ENCODE measurements around the gene NOC3L. TPM values are rescaled to one million over a fixed set of nuclear protein-coding genes. Genes with fewer than 3 reads are reported as not detected.
"Not testable (repeated sequence)": the region's sequence is repeated elsewhere in the genome, so short reads cannot be mapped to it uniquely, and the experiment has no call there.

NOC3L gene
- polyA plus RNA-seq (2012; ENCODE audit: insufficient read depth, insufficient read length): 23.6 TPM

GRCh38 chr10:94362360-94363250 lies at the start of gene NOC3L:
Gene NOC3L, minus strand, starts transcription at chr10:94362939. Its CDS starts 101 bp downstream, at chr10:94362838.
- H3K4me3 ChIP-seq (ENCODE audit: low read length): peak within 1 kb of the TSS; percentile 76
- peak; percentile 92 for DNase-seq (ENCODE audit: low read depth, low spot score)

- no peak overlapping the region for H3K4me3 ChIP-seq (ENCODE audit: low read length)
- no peak for DNase-seq (ENCODE audit: low read depth, low spot score)
These were observed 49.7 kb upstream of the NOC3L start for GRCh38 chr10:94412449-94412848.

- DNase-seq (ENCODE audit: low read depth, low spot score): no peak
- H3K4me3 ChIP-seq (ENCODE audit: low read length): no peak overlapping the region
These were observed 48.6 kb upstream of the NOC3L start for GRCh38 chr10:94411304-94411703.

- DNase-seq (ENCODE audit: low read depth, low spot score): no peak
These were observed 46.4 kb upstream of the NOC3L start for GRCh38 chr10:94409021-94409657.

GRCh38 chr10:94407668-94408067 lies 44.9 kb upstream of the NOC3L start:
- no peak overlapping the region for H3K4me3 ChIP-seq (ENCODE audit: low read length)
- DNase-seq (ENCODE audit: low read depth, low spot score): no peak

More at GRCh38 chr10:94409021-94409657, 46.4 kb upstream of the NOC3L start:
- no peak overlapping the region for H3K4me3 ChIP-seq (ENCODE audit: low read length)

GRCh38 chr10:94405406-94405805 lies 42.7 kb upstream of the NOC3L start:
- no peak for DNase-seq (ENCODE audit: low read depth, low spot score)
- H3K4me3 ChIP-seq (ENCODE audit: low read length): no peak overlapping the region

GRCh38 chr10:94403380-94404213 lies 40.9 kb upstream of the NOC3L start:
- no peak for DNase-seq (ENCODE audit: low read depth, low spot score)
- no peak overlapping the region for H3K4me3 ChIP-seq (ENCODE audit: low read length)

GRCh38 chr10:94402843-94403379 lies 40.2 kb upstream of the NOC3L start:
- no peak overlapping the region for H3K4me3 ChIP-seq (ENCODE audit: low read length)
- DNase-seq (ENCODE audit: low read depth, low spot score): no peak

GRCh38 chr10:94402204-94402842 lies 39.6 kb upstream of the NOC3L start, which contains the start of gene TBC1D12:
Gene TBC1D12, plus strand, starts transcription at chr10:94402541. Its CDS starts 73 bp downstream, at chr10:94402614.
- H3K4me3 ChIP-seq (ENCODE audit: low read length): no peak within 1 kb of the TSS
- no peak for DNase-seq (ENCODE audit: low read depth, low spot score)

- no peak for DNase-seq (ENCODE audit: low read depth, low spot score)
These were observed 36.0 kb upstream of the NOC3L start for GRCh38 chr10:94398762-94399161.

GRCh38 chr10:94397549-94398370 lies 35.0 kb upstream of the NOC3L start:
- no peak overlapping the region for H3K4me3 ChIP-seq (ENCODE audit: low read length)
- peak; percentile 3 for DNase-seq (ENCODE audit: low read depth, low spot score)

More at GRCh38 chr10:94398762-94399161, 36.0 kb upstream of the NOC3L start:
- no peak overlapping the region for H3K4me3 ChIP-seq (ENCODE audit: low read length)

- DNase-seq (ENCODE audit: low read depth, low spot score): not testable (repeated sequence)
These were observed 29.4 kb upstream of the NOC3L start for GRCh38 chr10:94392117-94392516.

GRCh38 chr10:94385733-94386132 lies 23.0 kb upstream of the NOC3L start:
- not testable (repeated sequence) for DNase-seq (ENCODE audit: low read depth, low spot score); H3K4me3 ChIP-seq (ENCODE audit: low read length)

More at GRCh38 chr10:94392117-94392516, 29.4 kb upstream of the NOC3L start:
- not testable (repeated sequence) for H3K4me3 ChIP-seq (ENCODE audit: low read length)

GRCh38 chr10:94383530-94383929 lies 20.8 kb upstream of the NOC3L start:
- DNase-seq (ENCODE audit: low read depth, low spot score): no peak
- H3K4me3 ChIP-seq (ENCODE audit: low read length): no peak overlapping the region

GRCh38 chr10:94376865-94377264 lies 14.1 kb upstream of the NOC3L start:
- no peak for DNase-seq (ENCODE audit: low read depth, low spot score)
- no peak overlapping the region for H3K4me3 ChIP-seq (ENCODE audit: low read length)

- H3K4me3 ChIP-seq (ENCODE audit: low read length): no peak overlapping the region
- no peak for DNase-seq (ENCODE audit: low read depth, low spot score)
These were observed 12.6 kb upstream of the NOC3L start for GRCh38 chr10:94375374-94375773.

- no peak for DNase-seq (ENCODE audit: low read depth, low spot score)
- no peak overlapping the region for H3K4me3 ChIP-seq (ENCODE audit: low read length)
These were observed 7.8 kb upstream of the NOC3L start for GRCh38 chr10:94370501-94370900.

- no peak overlapping the region for H3K4me3 ChIP-seq (ENCODE audit: low read length)
- peak; percentile 16 for DNase-seq (ENCODE audit: low read depth, low spot score)
These were observed 3.6 kb upstream of the NOC3L start for GRCh38 chr10:94366382-94366781.

Measured in Jurkat, Clone E6-1 (cell line).